Ishikawa (cell line): Measurements from ENCODE around the gene MTMR11.

Experiments
- EGR1 ChIP-seq: IDR thresholded peaks from 2 replicates; pipeline ENCODE4 v1.6.1; 2012
- EP300 ChIP-seq: IDR thresholded peaks from 2 replicates; pipeline ENCODE4 v1.6.1; 2012; ENCODE audit warnings: borderline replicate concordance
- FOXM1 ChIP-seq: IDR thresholded peaks from 2 replicates; pipeline ENCODE4 v1.6.1; 2012; ENCODE audit warnings: low read depth, borderline replicate concordance
- MAX ChIP-seq: IDR thresholded peaks from 2 replicates; pipeline ENCODE4 v1.6.1; 2012
- RAD21 ChIP-seq: IDR thresholded peaks from 2 replicates; pipeline ENCODE4 v1.6.1; 2012; ENCODE audit warnings: low read depth
- TCF12 ChIP-seq: IDR thresholded peaks from 2 replicates; pipeline ENCODE4 v1.6.1; 2012; ENCODE audit warnings: low read depth
- TF ChIP-seq, protein P1 (sequence below): IDR thresholded peaks from 2 replicates; pipeline ENCODE4 v1.6.1; 2012; ENCODE audit warnings: low read depth, mild to moderate bottlenecking

- TF ChIP-seq EP300 = no peak
- TF ChIP-seq, protein P1, sequence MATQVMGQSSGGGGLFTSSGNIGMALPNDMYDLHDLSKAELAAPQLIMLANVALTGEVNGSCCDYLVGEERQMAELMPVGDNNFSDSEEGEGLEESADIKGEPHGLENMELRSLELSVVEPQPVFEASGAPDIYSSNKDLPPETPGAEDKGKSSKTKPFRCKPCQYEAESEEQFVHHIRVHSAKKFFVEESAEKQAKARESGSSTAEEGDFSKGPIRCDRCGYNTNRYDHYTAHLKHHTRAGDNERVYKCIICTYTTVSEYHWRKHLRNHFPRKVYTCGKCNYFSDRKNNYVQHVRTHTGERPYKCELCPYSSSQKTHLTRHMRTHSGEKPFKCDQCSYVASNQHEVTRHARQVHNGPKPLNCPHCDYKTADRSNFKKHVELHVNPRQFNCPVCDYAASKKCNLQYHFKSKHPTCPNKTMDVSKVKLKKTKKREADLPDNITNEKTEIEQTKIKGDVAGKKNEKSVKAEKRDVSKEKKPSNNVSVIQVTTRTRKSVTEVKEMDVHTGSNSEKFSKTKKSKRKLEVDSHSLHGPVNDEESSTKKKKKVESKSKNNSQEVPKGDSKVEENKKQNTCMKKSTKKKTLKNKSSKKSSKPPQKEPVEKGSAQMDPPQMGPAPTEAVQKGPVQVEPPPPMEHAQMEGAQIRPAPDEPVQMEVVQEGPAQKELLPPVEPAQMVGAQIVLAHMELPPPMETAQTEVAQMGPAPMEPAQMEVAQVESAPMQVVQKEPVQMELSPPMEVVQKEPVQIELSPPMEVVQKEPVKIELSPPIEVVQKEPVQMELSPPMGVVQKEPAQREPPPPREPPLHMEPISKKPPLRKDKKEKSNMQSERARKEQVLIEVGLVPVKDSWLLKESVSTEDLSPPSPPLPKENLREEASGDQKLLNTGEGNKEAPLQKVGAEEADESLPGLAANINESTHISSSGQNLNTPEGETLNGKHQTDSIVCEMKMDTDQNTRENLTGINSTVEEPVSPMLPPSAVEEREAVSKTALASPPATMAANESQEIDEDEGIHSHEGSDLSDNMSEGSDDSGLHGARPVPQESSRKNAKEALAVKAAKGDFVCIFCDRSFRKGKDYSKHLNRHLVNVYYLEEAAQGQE = no peak
- no peak for TF ChIP-seq FOXM1
- no peak for TF ChIP-seq TCF12
- no peak for TF ChIP-seq RAD21
- no peak for TF ChIP-seq EGR1
- no peak for TF ChIP-seq MAX
Measured at GRCh38 chr1:149881876-149882275, 54.8 kb downstream of the MTMR11 start.
